ENCODE measurements around the gene LTBP3. TPM values are rescaled to one million over a fixed set of nuclear protein-coding genes. Genes with fewer than 3 reads are reported as not detected.

The LTBP3 gene
- polyA plus RNA-seq, 1 of the 3 experiments (the other 2 are of a cell fraction): 167 TPM

DNA sequence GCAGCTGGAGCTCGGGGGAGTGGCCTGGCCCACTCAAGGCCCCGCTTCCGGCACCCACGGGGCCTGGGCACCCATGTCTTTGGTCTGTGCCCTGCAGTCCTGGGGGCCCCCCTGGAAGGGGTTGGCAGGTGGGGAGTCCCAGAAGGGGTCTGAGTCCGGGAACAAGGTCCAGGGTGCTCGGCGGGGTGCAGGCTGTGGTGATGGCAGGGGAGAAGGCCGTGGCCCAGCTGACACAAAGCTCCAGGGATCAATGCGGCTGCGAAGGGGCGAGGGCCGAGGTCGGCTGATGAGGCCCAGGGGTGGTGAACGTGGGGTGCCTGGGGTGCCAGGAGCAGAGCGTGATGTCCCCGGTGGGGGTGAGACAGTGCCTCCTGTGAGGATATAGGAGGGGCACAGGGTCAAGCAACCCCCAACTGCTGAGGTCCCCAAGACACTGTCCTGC lies 40.1 kb upstream of the LTBP3 start:
- CTCF ChIA-PET: no interaction called here
- peaks cover 20 to 21% of the 10 kb centered on the region in 2 experiments for H3K36me3 ChIP-seq (replicated peaks in 1 of 2; ENCODE audit: control insufficient read depth in 1 of 2, insufficient read depth in 2 of 2, low read length in 1 of 2)

DNA sequence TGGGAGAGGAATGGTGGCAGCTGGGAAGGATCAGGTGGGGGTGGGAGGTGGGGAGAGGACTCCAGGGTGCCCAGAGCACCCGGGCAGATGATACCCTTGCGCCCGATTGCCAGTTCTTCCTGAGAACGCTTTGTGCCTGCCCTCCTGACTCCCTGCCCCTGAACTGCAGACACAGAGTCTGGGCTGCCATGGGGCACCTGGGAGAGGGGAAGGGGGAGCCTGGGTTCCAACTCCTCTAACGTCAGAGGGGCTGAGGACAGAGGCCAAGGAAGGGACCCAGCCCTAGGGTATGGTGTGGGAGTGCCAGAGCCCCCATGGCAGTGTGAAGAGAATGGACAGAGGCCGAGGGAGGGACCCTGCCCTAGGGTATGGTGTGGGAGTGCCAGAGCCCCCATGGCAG lies 38.4 kb upstream of the LTBP3 start:
- Histone ChIP-seq H3K9me2 (no peaks in the 10 kb centered on the region), H3K9ac (no peak overlapping the region), H3K4me3 (ENCODE audit: low read depth in 2 of 2, low read length in 1 of 2) (no peak overlapping the region), H3K4me2 (no peak overlapping the region), H3K79me2 (ENCODE audit: insufficient read depth) (no peaks in the 10 kb centered on the region), H3K27me3 (ENCODE audit: insufficient read depth) (no peaks in the 10 kb centered on the region), H2AFZ (ENCODE audit: low read depth) (no peak overlapping the region), H3K9me3 (no peaks in the 10 kb centered on the region), H4K20me1 (ENCODE audit: insufficient read depth) (no peaks in the 10 kb centered on the region), H3F3A (replicated peaks; ENCODE audit: insufficient read depth) (no peaks in the 10 kb centered on the region), H3K27ac (ENCODE audit: low read depth in 2 of 2, low read length in 1 of 2) (no peak overlapping the region), H3K36me3 (replicated peaks in 1 of 2; ENCODE audit: control insufficient read depth in 1 of 2, insufficient read depth in 2 of 2, low read length in 1 of 2) (peaks cover 12 to 29% of the 10 kb centered on the region in 2 experiments), H3K4me1 (ENCODE audit: control insufficient read depth in 1 of 2, insufficient read depth in 2 of 2, low read depth in 1 of 2, low read length in 1 of 2) (peaks cover 0 to 12% of the 10 kb centered on the region in 2 experiments; a peak in 1 of 4 replicates)
- ChIA-PET CTCF (interaction anchor here (1.4 to 12.8 kb wide), 3 partner anchors 8 to 56 kb away, joined by 3 to 216 read pairs (median 122); partner anchors contain the start of genes EHBP1L1 and FAM89B), POLR2A (interaction anchor here (1.6 kb wide), 1 partner anchor 8 kb away, joined by 4 read pairs; no protein-coding TSS in a partner anchor)
- no peak for DNase-seq
- TF ChIP-seq, protein P1, sequence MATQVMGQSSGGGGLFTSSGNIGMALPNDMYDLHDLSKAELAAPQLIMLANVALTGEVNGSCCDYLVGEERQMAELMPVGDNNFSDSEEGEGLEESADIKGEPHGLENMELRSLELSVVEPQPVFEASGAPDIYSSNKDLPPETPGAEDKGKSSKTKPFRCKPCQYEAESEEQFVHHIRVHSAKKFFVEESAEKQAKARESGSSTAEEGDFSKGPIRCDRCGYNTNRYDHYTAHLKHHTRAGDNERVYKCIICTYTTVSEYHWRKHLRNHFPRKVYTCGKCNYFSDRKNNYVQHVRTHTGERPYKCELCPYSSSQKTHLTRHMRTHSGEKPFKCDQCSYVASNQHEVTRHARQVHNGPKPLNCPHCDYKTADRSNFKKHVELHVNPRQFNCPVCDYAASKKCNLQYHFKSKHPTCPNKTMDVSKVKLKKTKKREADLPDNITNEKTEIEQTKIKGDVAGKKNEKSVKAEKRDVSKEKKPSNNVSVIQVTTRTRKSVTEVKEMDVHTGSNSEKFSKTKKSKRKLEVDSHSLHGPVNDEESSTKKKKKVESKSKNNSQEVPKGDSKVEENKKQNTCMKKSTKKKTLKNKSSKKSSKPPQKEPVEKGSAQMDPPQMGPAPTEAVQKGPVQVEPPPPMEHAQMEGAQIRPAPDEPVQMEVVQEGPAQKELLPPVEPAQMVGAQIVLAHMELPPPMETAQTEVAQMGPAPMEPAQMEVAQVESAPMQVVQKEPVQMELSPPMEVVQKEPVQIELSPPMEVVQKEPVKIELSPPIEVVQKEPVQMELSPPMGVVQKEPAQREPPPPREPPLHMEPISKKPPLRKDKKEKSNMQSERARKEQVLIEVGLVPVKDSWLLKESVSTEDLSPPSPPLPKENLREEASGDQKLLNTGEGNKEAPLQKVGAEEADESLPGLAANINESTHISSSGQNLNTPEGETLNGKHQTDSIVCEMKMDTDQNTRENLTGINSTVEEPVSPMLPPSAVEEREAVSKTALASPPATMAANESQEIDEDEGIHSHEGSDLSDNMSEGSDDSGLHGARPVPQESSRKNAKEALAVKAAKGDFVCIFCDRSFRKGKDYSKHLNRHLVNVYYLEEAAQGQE (IDR thresholded peaks at IDR 0.05; ENCODE audit: low read depth, low read length): no peak
- TF ChIP-seq TAF1 (IDR thresholded peaks at IDR 0.05; ENCODE audit: borderline replicate concordance, low read depth, low read length): no peak
- no peak for TF ChIP-seq JUND (IDR thresholded peaks at IDR 0.05)
- TF ChIP-seq ELF1 (IDR thresholded peaks at IDR 0.05): no peak
- TF ChIP-seq NFIC (IDR thresholded peaks at IDR 0.05; ENCODE audit: borderline replicate concordance): no peak
- TF ChIP-seq, protein P2, sequence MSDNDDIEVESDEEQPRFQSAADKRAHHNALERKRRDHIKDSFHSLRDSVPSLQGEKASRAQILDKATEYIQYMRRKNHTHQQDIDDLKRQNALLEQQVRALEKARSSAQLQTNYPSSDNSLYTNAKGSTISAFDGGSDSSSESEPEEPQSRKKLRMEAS (IDR thresholded peaks at IDR 0.05; ENCODE audit: low read depth): no peak
- TF ChIP-seq MXI1 (IDR thresholded peaks at IDR 0.05; ENCODE audit: low read depth, low read length): no peak
- TF ChIP-seq, protein P3, sequence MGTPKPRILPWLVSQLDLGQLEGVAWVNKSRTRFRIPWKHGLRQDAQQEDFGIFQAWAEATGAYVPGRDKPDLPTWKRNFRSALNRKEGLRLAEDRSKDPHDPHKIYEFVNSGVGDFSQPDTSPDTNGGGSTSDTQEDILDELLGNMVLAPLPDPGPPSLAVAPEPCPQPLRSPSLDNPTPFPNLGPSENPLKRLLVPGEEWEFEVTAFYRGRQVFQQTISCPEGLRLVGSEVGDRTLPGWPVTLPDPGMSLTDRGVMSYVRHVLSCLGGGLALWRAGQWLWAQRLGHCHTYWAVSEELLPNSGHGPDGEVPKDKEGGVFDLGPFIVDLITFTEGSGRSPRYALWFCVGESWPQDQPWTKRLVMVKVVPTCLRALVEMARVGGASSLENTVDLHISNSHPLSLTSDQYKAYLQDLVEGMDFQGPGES (IDR thresholded peaks at IDR 0.05; ENCODE audit: low read depth, low read length): no peak
- TF ChIP-seq GABPA (IDR thresholded peaks at IDR 0.05; ENCODE audit: low read depth): no peak
- TF ChIP-seq YY1 (IDR thresholded peaks at IDR 0.05; ENCODE audit: low read depth): no peak
- TF ChIP-seq, protein P4, sequence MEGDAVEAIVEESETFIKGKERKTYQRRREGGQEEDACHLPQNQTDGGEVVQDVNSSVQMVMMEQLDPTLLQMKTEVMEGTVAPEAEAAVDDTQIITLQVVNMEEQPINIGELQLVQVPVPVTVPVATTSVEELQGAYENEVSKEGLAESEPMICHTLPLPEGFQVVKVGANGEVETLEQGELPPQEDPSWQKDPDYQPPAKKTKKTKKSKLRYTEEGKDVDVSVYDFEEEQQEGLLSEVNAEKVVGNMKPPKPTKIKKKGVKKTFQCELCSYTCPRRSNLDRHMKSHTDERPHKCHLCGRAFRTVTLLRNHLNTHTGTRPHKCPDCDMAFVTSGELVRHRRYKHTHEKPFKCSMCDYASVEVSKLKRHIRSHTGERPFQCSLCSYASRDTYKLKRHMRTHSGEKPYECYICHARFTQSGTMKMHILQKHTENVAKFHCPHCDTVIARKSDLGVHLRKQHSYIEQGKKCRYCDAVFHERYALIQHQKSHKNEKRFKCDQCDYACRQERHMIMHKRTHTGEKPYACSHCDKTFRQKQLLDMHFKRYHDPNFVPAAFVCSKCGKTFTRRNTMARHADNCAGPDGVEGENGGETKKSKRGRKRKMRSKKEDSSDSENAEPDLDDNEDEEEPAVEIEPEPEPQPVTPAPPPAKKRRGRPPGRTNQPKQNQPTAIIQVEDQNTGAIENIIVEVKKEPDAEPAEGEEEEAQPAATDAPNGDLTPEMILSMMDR (IDR thresholded peaks at IDR 0.05): no peak
- WGBS (ENCODE audit: low lambda C conversion rate): 88% methylated on average over 4 of the region's 6 CpGs

More for the DNA sequence above, 40.1 kb upstream of the LTBP3 start:
- DNase-seq: peak; percentile 29
- Histone ChIP-seq H3F3A (replicated peaks; ENCODE audit: insufficient read depth) (peaks cover 3% of the 10 kb centered on the region), H2AFZ (ENCODE audit: low read depth) (no peak overlapping the region), H3K4me1 (ENCODE audit: control insufficient read depth in 1 of 2, insufficient read depth in 2 of 2, low read depth in 1 of 2, low read length in 1 of 2) (peaks cover 0 to 8% of the 10 kb centered on the region in 2 experiments; a peak in 1 of 4 replicates), H3K27ac (ENCODE audit: low read depth in 2 of 2, low read length in 1 of 2) (no peak overlapping the region), H4K20me1 (ENCODE audit: insufficient read depth) (no peaks in the 10 kb centered on the region), H3K9me2 (no peaks in the 10 kb centered on the region), H3K79me2 (ENCODE audit: insufficient read depth) (no peaks in the 10 kb centered on the region), H3K4me3 (ENCODE audit: low read depth in 2 of 2, low read length in 1 of 2) (no peak overlapping the region), H3K27me3 (ENCODE audit: insufficient read depth) (no peaks in the 10 kb centered on the region), H3K9me3 (no peaks in the 10 kb centered on the region), H3K9ac (no peak overlapping the region), H3K4me2 (no peak overlapping the region)
- 96% methylated on average over 12 of the region's 16 CpGs for WGBS (ENCODE audit: low lambda C conversion rate)
- POLR2A ChIA-PET: interaction anchor here (0.9 kb wide), 1 partner anchor 9 kb away, joined by 3 read pairs; no protein-coding TSS in a partner anchor
- TF ChIP-seq YY1 (IDR thresholded peaks at IDR 0.05; ENCODE audit: low read depth) (no peak), SMC3 (IDR thresholded peaks at IDR 0.05; ENCODE audit: low read depth, low read length) (no peak), RCOR1 (IDR thresholded peaks at IDR 0.05; ENCODE audit: low read length) (no peak), POLR2AphosphoS5 (IDR thresholded peaks at IDR 0.05; ENCODE audit: low read depth, low read length) (no peak), FOXJ3 (CRISPR knock-in tag; IDR thresholded peaks at IDR 0.05) (no peak), MXI1 (IDR thresholded peaks at IDR 0.05; ENCODE audit: low read depth, low read length) (no peak), GABPA (IDR thresholded peaks at IDR 0.05; ENCODE audit: low read depth) (no peak), MEF2A (IDR thresholded peaks at IDR 0.05; ENCODE audit: borderline replicate concordance, low read depth) (no peak)
